ENCODE data around the gene STK10.

DNA sequence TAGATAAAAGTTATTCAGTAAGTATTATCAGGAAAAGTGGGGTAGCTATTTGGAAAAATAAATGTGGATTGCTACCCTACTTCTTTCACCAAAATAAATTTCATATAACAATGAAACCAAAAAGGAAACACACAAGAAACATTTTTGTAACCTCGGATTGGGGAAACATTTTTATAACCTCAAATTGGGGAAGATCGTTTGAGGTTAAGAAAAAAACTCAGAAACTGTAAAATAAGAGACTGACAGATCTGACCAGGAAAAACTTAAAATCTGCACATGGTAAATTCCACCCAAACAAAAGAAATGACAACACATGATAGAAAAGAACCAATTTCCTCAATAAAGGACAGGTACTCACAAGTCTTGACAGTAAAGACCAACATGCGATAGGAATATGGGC, 19.5 kb upstream of the STK10 start:
- TF ChIP-seq, protein P1, sequence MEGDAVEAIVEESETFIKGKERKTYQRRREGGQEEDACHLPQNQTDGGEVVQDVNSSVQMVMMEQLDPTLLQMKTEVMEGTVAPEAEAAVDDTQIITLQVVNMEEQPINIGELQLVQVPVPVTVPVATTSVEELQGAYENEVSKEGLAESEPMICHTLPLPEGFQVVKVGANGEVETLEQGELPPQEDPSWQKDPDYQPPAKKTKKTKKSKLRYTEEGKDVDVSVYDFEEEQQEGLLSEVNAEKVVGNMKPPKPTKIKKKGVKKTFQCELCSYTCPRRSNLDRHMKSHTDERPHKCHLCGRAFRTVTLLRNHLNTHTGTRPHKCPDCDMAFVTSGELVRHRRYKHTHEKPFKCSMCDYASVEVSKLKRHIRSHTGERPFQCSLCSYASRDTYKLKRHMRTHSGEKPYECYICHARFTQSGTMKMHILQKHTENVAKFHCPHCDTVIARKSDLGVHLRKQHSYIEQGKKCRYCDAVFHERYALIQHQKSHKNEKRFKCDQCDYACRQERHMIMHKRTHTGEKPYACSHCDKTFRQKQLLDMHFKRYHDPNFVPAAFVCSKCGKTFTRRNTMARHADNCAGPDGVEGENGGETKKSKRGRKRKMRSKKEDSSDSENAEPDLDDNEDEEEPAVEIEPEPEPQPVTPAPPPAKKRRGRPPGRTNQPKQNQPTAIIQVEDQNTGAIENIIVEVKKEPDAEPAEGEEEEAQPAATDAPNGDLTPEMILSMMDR (IDR thresholded peaks at IDR 0.05; ENCODE audit: low read depth, low read length, poor library complexity, severe bottlenecking) = no peak
- TF ChIP-seq EZH2phosphoT487 (IDR thresholded peaks at IDR 0.05; ENCODE audit: borderline replicate concordance, low read length) = no peak

Measured in DOHH2 (cell line).